Type B pancreatic cell (in vitro differentiated cells): ENCODE measurements around the gene CILP2. TPM values are rescaled to one million over a fixed set of nuclear protein-coding genes. Genes with fewer than 3 reads are reported as not detected.

Experiments used
- DNase-seq: peaks from one replicate; pipeline ENCODE4 v3.0.0; 2021; ENCODE audit warnings: mixed read lengths; ENCODE audit not compliant: unreplicated experiment; ENCODE audit errors: extremely low spot score
- H3K27ac Mint-ChIP-seq: 2 replicates; pipeline ENCODE4 v1.8.0; 2021; ENCODE audit warnings: mild to moderate bottlenecking, mixed read lengths
- H3K27me3 Mint-ChIP-seq: 2 replicates; pipeline ENCODE4 v1.8.0; 2021; ENCODE audit warnings: mixed read lengths
- H3K36me3 Mint-ChIP-seq: 2 replicates; pipeline ENCODE4 v1.8.0; 2021; ENCODE audit warnings: mixed read lengths
- H3K4me1 Mint-ChIP-seq: one replicate; pipeline ENCODE4 v1.8.0; 2021; ENCODE audit warnings: mixed read lengths; ENCODE audit not compliant: unreplicated experiment
- H3K4me3 Mint-ChIP-seq: 2 replicates; pipeline ENCODE4 v1.8.0; 2021; ENCODE audit warnings: mild to moderate bottlenecking, mixed read lengths
- H3K9me3 Mint-ChIP-seq: 2 replicates; pipeline ENCODE4 v1.8.0; 2021; ENCODE audit warnings: mixed read lengths
- total RNA-seq: library from RNA; stranded (reverse); gene quantifications from 2 replicates; pipeline ENCODE4 v1.2.1, GENCODE V29; 2021; ENCODE audit warnings: low replicate concordance
- TF ChIP-seq, protein P1 (sequence below): fragments of 200-600 bp; sonication (generic); conservative IDR thresholded peaks from 2 replicates; pipeline ENCODE4 v1.5.0; 2021; ENCODE audit warnings: antibody characterized with exemption, mild to moderate bottlenecking

The CILP2 gene
- total RNA-seq, 1 donor from 2014 or later = 3.2 TPM

DNA sequence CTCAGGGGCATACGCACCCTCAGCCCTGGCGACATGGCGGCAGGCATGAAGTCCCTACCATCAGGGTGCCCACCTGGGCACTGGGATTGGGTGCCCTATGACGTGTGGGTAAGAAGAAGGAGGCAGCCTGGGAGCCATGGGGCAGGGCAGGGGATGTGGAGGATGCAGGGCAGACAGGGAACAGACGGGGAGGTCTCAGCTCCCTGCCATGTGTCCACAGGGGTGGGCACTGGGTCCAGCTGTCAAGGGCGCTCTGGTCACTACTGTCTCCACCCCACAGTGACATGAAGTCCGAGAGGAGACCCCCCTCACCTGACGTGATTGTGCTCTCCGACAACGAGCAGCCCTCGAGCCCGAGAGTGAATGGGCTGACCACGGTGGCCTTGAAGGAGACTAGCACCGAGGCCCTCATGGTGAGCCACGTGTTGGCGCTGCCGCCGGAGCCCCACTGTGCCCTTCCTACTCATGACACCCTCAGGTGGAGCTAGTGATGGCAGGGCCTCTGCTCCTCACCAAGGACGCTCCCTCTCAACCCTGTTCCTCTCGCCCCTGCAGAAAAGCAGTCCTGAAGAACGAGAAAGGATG lies 45.9 kb upstream of the CILP2 start:
- Mint-ChIP-seq H3K9me3 (no peaks in the 10 kb centered on the region), H3K27me3 (no peaks in the 10 kb centered on the region), H3K36me3 (no peaks in the 10 kb centered on the region), H3K4me3 (no peak overlapping the region), H3K4me1 (peaks cover 33% of the 10 kb centered on the region), H3K27ac (no peak overlapping the region)
- TF ChIP-seq, protein P1, sequence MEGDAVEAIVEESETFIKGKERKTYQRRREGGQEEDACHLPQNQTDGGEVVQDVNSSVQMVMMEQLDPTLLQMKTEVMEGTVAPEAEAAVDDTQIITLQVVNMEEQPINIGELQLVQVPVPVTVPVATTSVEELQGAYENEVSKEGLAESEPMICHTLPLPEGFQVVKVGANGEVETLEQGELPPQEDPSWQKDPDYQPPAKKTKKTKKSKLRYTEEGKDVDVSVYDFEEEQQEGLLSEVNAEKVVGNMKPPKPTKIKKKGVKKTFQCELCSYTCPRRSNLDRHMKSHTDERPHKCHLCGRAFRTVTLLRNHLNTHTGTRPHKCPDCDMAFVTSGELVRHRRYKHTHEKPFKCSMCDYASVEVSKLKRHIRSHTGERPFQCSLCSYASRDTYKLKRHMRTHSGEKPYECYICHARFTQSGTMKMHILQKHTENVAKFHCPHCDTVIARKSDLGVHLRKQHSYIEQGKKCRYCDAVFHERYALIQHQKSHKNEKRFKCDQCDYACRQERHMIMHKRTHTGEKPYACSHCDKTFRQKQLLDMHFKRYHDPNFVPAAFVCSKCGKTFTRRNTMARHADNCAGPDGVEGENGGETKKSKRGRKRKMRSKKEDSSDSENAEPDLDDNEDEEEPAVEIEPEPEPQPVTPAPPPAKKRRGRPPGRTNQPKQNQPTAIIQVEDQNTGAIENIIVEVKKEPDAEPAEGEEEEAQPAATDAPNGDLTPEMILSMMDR = no peak
- no peak for DNase-seq

DNA sequence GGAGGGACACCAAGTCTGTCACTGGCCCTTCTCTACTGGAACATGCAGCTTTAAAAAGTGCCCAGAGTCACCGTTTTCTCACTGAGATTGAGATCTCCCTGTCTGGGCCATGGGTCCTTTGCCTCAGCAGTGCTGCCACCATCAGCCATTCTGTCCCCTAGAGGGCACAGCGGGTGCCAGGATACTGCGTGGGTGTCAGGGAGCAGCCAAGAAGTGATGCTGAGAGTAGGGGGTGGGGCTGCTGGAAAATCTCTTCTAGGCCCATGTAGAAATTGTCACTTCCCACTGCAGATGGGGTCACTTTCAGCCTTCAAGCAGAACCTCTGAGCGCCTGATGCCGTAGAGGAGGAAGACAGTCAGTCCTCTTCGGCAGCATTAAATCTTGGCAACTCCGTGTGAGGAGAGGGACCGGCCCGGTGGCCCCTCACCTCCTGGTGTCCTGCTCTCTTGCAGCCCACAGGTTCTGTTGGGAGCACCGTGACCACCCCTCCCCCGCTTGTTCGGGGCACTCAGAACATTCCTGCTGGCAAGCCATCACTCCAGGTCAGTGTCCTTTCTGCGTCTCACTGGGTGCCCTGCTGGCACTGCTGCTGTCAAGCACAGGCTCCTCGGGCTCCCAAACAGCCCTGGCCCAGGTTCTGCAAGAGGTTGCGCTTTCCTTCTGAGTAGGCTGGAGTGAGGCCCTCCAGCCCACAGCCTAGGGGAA lies 44.1 kb upstream of the CILP2 start:
- DNase-seq = no peak
- H3K27me3 Mint-ChIP-seq = no peaks in the 10 kb centered on the region
- peaks cover 17% of the 10 kb centered on the region for H3K4me1 Mint-ChIP-seq
- H3K9me3 Mint-ChIP-seq = no peaks in the 10 kb centered on the region
- no peak overlapping the region for H3K4me3 Mint-ChIP-seq
- no peaks in the 10 kb centered on the region for H3K36me3 Mint-ChIP-seq
- TF ChIP-seq, protein P1 = no peak
- H3K27ac Mint-ChIP-seq = no peak overlapping the region

DNA sequence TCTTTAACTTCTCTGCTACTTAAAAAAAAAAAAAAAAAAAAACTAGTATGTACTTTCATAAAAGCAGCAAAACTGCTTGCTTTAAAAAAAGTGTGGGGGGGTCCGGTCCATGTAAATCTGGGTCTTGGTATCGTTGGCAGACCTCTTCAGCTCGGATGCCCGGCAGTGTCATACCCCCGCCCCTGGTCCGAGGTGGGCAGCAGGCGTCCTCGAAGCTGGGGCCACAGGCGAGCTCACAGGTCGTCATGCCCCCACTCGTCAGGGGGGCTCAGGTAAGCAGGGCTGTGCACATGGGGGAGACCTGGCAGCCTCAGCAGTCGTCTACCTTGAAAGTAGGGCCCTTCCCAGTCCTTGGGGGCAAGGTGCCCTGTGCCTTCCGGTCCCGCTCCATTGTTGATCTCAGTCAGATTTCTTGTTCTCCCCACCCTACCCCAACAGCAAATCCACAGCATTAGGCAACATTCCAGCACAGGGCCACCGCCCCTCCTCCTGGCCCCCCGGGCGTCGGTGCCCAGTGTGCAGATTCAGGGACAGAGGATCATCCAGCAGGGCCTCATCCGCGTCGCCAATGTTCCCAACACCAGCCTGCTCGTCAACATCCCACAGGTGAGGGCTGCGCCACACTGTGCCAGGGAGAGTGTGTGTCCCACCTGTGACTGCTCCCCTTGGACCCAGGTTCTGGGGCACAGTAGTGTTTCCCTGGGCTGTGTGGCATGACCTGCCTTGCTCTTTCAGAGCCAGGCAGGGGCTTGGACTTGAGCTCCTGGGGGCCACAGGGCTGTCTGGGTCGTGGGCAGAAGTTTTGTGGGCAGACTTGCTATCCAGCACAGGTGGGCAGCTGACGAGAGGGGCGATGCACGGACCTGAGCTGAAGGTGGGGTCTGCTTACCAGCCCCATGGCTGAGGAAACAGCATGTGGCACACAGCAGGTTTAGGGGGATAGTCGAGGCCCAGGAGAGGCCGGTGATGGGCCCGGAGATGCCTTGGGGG lies 42.2 kb upstream of the CILP2 start:
- no peaks in the 10 kb centered on the region for H3K9me3 Mint-ChIP-seq
- H3K4me1 Mint-ChIP-seq = no peaks in the 10 kb centered on the region
- DNase-seq = no peak
- TF ChIP-seq, protein P1 = no peak
- H3K36me3 Mint-ChIP-seq = no peaks in the 10 kb centered on the region
- no peak overlapping the region for H3K4me3 Mint-ChIP-seq
- no peak overlapping the region for H3K27ac Mint-ChIP-seq
- no peaks in the 10 kb centered on the region for H3K27me3 Mint-ChIP-seq

DNA sequence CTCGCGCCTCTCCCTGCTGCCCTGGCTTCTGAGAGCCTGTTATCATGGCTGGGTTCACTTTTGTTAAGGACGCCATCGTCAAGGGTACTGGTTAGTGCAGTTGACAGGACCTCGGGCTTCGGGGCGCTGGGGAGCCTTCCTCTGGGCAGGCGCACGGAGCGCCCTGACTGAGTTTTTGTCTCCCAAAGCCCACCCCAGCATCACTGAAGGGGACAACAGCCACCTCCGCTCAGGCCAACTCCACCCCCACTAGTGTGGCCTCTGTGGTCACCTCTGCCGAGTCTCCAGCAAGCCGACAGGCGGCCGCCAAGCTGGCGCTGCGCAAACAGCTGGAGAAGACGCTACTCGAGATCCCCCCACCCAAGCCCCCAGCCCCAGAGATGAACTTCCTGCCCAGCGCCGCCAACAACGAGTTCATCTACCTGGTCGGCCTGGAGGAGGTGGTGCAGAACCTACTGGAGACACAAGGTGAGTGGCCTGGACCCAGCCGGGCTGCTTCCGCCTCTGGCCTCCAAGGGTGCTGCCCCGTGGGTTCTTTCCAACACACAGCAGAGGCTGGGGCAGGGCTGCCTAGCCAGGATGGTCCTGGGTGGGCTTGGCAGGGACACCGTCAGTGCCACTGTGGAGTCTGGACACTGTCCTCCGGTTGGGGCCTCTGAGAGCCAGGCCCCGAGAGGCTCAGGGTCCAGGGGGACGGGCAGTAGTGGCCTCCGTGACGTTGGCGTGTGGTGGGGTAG lies 39.6 kb upstream of the CILP2 start:
- TF ChIP-seq, protein P1 = no peak
- Mint-ChIP-seq H3K27ac (no peak overlapping the region), H3K27me3 (no peaks in the 10 kb centered on the region), H3K4me3 (no peak overlapping the region), H3K9me3 (no peaks in the 10 kb centered on the region), H3K4me1 (no peaks in the 10 kb centered on the region), H3K36me3 (no peaks in the 10 kb centered on the region)
- no peak for DNase-seq
